Ascending aorta (tissue), 2 donors: ENCODE results near the gene RDH8. TPM values are rescaled to one million over a fixed set of nuclear protein-coding genes. Genes with fewer than 3 reads are reported as not detected.

ENCODE experiments used
- DNase-seq, 2 donors: peaks; one replicate each; pipeline ENCODE4 v3.0.0-alpha.2; 2019; ENCODE audit warnings: low spot score in 2 of 2
- H3K27ac ChIP-seq, 2 donors: fragments of 200-600 bp; sonication (generic); one replicate each; pipeline ENCODE4 v1.5.1; 2016 to 2017; ENCODE audit warnings: mild to moderate bottlenecking in 1 of 2
- H3K27me3 ChIP-seq: fragments of 200-600 bp; sonication (generic); one replicate; pipeline ENCODE4 v1.5.1; 2017
- H3K36me3 ChIP-seq, 2 donors: fragments of 200-600 bp; sonication (generic); one replicate each; pipeline ENCODE4 v1.5.1; 2016
- H3K4me1 ChIP-seq, 2 donors: fragments of 200-600 bp; sonication (generic); one replicate each; pipeline ENCODE4 v1.5.1; 2016 to 2017; ENCODE audit warnings: mild to moderate bottlenecking in 1 of 2
- H3K4me3 ChIP-seq, 2 donors: fragments of 200-600 bp; sonication (generic); one replicate each; pipeline ENCODE4 v1.5.1; 2016 to 2017; ENCODE audit warnings: mild to moderate bottlenecking in 1 of 2
- H3K9me3 ChIP-seq, 2 donors: fragments of 200-600 bp; sonication (generic); one replicate each; pipeline ENCODE4 v1.5.1; 2016
- CTCF ChIP-seq, 3 experiments: fragments of 200-600 bp in 2 of 3; fragments of 450-650 bp in 1 of 3; sonication (generic) in 2 of 3; IDR thresholded peaks; one replicate each; pipeline ENCODE4 v1.5.1; 2016 to 2019; ENCODE audit warnings: antibody characterized with exemption in 3 of 3, mild to moderate bottlenecking in 1 of 3, moderate library complexity in 1 of 3
- intact Hi-C: fragments of 100-400 bp; cut with DNase I; formaldehyde crosslinking; loops from one replicate; pipeline ENCODE4 v1.15.1; 2023
- total RNA-seq: library from RNA; depleted of rRNA; stranded (reverse); fragments of >200 nt; gene quantifications from one replicate; pipeline ENCODE4 v1.1.0, GENCODE V29; 2016

RDH8 gene
- total RNA-seq, 1 donor from 2014 or later, result not detected

GRCh38 chr19:10037809-10038208 lies 24.5 kb downstream of the RDH8 start:
- Histone ChIP-seq H3K4me1 (no peaks in the 10 kb centered on the region), H3K4me3 (no peak overlapping the region), H3K36me3 (no peaks in the 10 kb centered on the region), H3K9me3 (peaks cover 3 to 10% of the 10 kb centered on the region in 2 donors), H3K27me3 (no peaks in the 10 kb centered on the region), H3K27ac (no peak overlapping the region)
- intact Hi-C loops, result no loop called here
- TF ChIP-seq CTCF (IDR thresholded peaks at IDR 0.05), result no peak
- no peak for DNase-seq

- intact Hi-C loops, result no loop called here
- H3K4me1 ChIP-seq, result no peaks in the 10 kb centered on the region
- H3K4me3 ChIP-seq, result no peak overlapping the region
- no peaks in the 10 kb centered on the region for H3K36me3 ChIP-seq
- no peaks in the 10 kb centered on the region for H3K27me3 ChIP-seq
- TF ChIP-seq CTCF (IDR thresholded peaks at IDR 0.05), result no peak
- DNase-seq, result no peak
- H3K9me3 ChIP-seq, result peaks cover 20 to 37% of the 10 kb centered on the region in 2 donors
- H3K27ac ChIP-seq, result no peak overlapping the region
Measured at GRCh38 chr19:10043286-10043927, 30.1 kb downstream of the RDH8 start.

- TF ChIP-seq CTCF (IDR thresholded peaks at IDR 0.05), result no peak
- Histone ChIP-seq H3K27me3 (no peaks in the 10 kb centered on the region), H3K4me1 (no peaks in the 10 kb centered on the region), H3K4me3 (no peak overlapping the region), H3K36me3 (no peaks in the 10 kb centered on the region), H3K9me3 (peaks cover 20 to 37% of the 10 kb centered on the region in 2 donors), H3K27ac (no peak overlapping the region)
- intact Hi-C loops, result no loop called here
- DNase-seq, result no peak
Measured at GRCh38 chr19:10044390-10044789, 31.1 kb downstream of the RDH8 start.

GRCh38 chr19:10045371-10045770 lies 32.1 kb downstream of the RDH8 start:
- H3K27me3 ChIP-seq, result no peaks in the 10 kb centered on the region
- H3K9me3 ChIP-seq, result peaks cover 20 to 37% of the 10 kb centered on the region in 2 donors
- TF ChIP-seq CTCF (IDR thresholded peaks at IDR 0.05), result no peak

GRCh38 chr19:10049626-10050025 lies 36.3 kb downstream of the RDH8 start:
- H3K4me1 ChIP-seq, result no peaks in the 10 kb centered on the region
- DNase-seq, result no peak
- H3K4me3 ChIP-seq, result no peak overlapping the region
- peaks cover 0 to 14% of the 10 kb centered on the region in 2 donors for H3K9me3 ChIP-seq
- no peak overlapping the region for H3K27ac ChIP-seq
- no peak for TF ChIP-seq CTCF (IDR thresholded peaks at IDR 0.05)
- no peaks in the 10 kb centered on the region for H3K27me3 ChIP-seq
- H3K36me3 ChIP-seq, result no peaks in the 10 kb centered on the region
- intact Hi-C loops, result no loop called here

More at GRCh38 chr19:10045371-10045770, 32.1 kb downstream of the RDH8 start:
- no peak for DNase-seq
- Histone ChIP-seq H3K4me3 (no peak overlapping the region), H3K4me1 (no peaks in the 10 kb centered on the region), H3K27ac (no peak overlapping the region), H3K36me3 (no peaks in the 10 kb centered on the region)
- intact Hi-C loops, result no loop called here
